Keratinocyte (primary cell): ENCODE data around the gene MTHFR. TPM values are rescaled to one million over a fixed set of nuclear protein-coding genes. Genes with fewer than 3 reads are reported as not detected.

Experiments
- DNase-seq: peaks from one replicate; pipeline ENCODE4 v3.0.0-alpha.2; 2011; ENCODE audit warnings: low read depth, missing footprints, low spot score
- FAIRE-seq: peaks from 2 replicates; lab custom pipeline; 2011; peaks lifted over from hg19 to GRCh38; lab: Jason Lieb, UNC
- H2AFZ ChIP-seq: 2 replicates; pipeline ENCODE4 v1.6.0; 2012; ENCODE audit warnings: low read length, control low read depth, inconsistent platforms; ENCODE audit not compliant: control insufficient read depth
- H3K27ac ChIP-seq: 2 replicates; pipeline ENCODE4 v1.5.1; 2011; ENCODE audit warnings: low read length; ENCODE audit not compliant: control insufficient read depth, insufficient read depth
- H3K27me3 ChIP-seq: 3 replicates; pipeline ENCODE4 v1.6.0; 2011; ENCODE audit warnings: low read length; ENCODE audit not compliant: control insufficient read depth, insufficient read depth; ENCODE audit errors: extremely low read depth
- H3K36me3 ChIP-seq, 2 experiments: 2 replicates in 1 of 2; 3 replicates in 1 of 2; pipeline ENCODE4 v1.5.1; 2011; ENCODE audit warnings: low read length in 2 of 2, mild to moderate bottlenecking in 1 of 2; ENCODE audit not compliant: control insufficient read depth in 2 of 2, insufficient read depth in 2 of 2; ENCODE audit errors: extremely low read depth in 1 of 2
- H3K4me1 ChIP-seq: 3 replicates; pipeline ENCODE4 v1.5.1; 2011; ENCODE audit warnings: low read length; ENCODE audit not compliant: control insufficient read depth, insufficient read depth; ENCODE audit errors: extremely low read depth
- H3K4me2 ChIP-seq: 3 replicates; pipeline ENCODE4 v1.6.0; 2011; ENCODE audit warnings: low read depth, low read length; ENCODE audit not compliant: control insufficient read depth, insufficient read depth; ENCODE audit errors: extremely low read depth
- H3K4me3 ChIP-seq, 3 experiments: fragments of 200-600 bp in 1 of 3; sonication (generic) in 1 of 3; 2 replicates in 2 of 3; 3 replicates in 1 of 3; pipeline ENCODE4 v1.5.1; 2011 to 2016; ENCODE audit warnings: low read length in 3 of 3, mild to moderate bottlenecking in 3 of 3, control low read depth in 2 of 3, inconsistent platforms in 1 of 3, low read depth in 1 of 3, mixed read lengths in 1 of 3, mixed run types in 1 of 3, moderate library complexity in 1 of 3; ENCODE audit not compliant: control insufficient read depth in 2 of 3, insufficient read depth in 2 of 3; ENCODE audit errors: extremely low read depth in 1 of 3
- H3K79me2 ChIP-seq: 2 replicates; pipeline ENCODE4 v1.6.0; 2012; ENCODE audit warnings: low read length; ENCODE audit not compliant: control insufficient read depth, insufficient read depth
- H3K9ac ChIP-seq: 3 replicates; pipeline ENCODE4 v1.6.0; 2011; ENCODE audit warnings: low read length; ENCODE audit not compliant: control insufficient read depth, insufficient read depth; ENCODE audit errors: extremely low read depth
- H3K9me1 ChIP-seq: 3 replicates; pipeline ENCODE4 v1.6.0; 2011; ENCODE audit warnings: low read length; ENCODE audit not compliant: control insufficient read depth, insufficient read depth; ENCODE audit errors: extremely low read depth
- H3K9me3 ChIP-seq: 2 replicates; pipeline ENCODE4 v1.5.1; 2012; ENCODE audit warnings: low read depth, low read length; ENCODE audit not compliant: control insufficient read depth
- H4K20me1 ChIP-seq: 3 replicates; pipeline ENCODE4 v1.6.0; 2011; ENCODE audit warnings: low read length; ENCODE audit not compliant: control insufficient read depth, insufficient read depth; ENCODE audit errors: extremely low read depth
- CTCF ChIP-seq, 3 experiments: IDR thresholded peaks in 1 of 3; conservative IDR thresholded peaks in 1 of 3; optimal IDR thresholded peaks in 1 of 3; 2 replicates in 2 of 3; 3 replicates in 1 of 3; pipeline versions ENCODE3 to v1.5.1; 2011; ENCODE audit warnings: low read length in 3 of 3, mild to moderate bottlenecking in 3 of 3, moderate library complexity in 2 of 3, control low read depth in 1 of 3, inconsistent platforms in 1 of 3; ENCODE audit not compliant: insufficient read depth in 2 of 3; ENCODE audit errors: extremely low read depth in 1 of 3
- EZH2 ChIP-seq: IDR thresholded peaks from one replicate; pipeline ENCODE4 v1.6.1; 2012; ENCODE audit warnings: inconsistent platforms, mild to moderate bottlenecking, low read length, moderate library complexity
- dilution Hi-C: fragments of 300-500 bp; cut with MboI; formaldehyde crosslinking; loops from one replicate; pipeline ENCODE4 v1.7.0; 2020; ENCODE audit warnings: low sequenced_read_pairs; ENCODE audit not compliant: extremely low pct_ligation_motif_present
- polyA plus RNA-seq, 5 experiments: library from polyadenylated mRNA; depleted of rRNA in 3 of 5; stranded (reverse) in 3 of 5; stranded (forward) in 1 of 5; unstranded in 1 of 5; fragments of >200 nt; gene quantifications; 1 replicate in 1 of 5; 2 replicates in 3 of 5; 3 replicates in 1 of 5; pipeline versions ENCODE4 v1.2.1 to v1.2.3, GENCODE V29; 2011 to 2012; ENCODE audit warnings: missing spikeins in 2 of 5, low read depth in 1 of 5, low replicate concordance in 1 of 5

Gene MTHFR
- polyA plus RNA-seq, 1 donor (not counting 4 experiments of a cell fraction or from before 2014, with no cell fraction given) = 5.2 TPM

DNA sequence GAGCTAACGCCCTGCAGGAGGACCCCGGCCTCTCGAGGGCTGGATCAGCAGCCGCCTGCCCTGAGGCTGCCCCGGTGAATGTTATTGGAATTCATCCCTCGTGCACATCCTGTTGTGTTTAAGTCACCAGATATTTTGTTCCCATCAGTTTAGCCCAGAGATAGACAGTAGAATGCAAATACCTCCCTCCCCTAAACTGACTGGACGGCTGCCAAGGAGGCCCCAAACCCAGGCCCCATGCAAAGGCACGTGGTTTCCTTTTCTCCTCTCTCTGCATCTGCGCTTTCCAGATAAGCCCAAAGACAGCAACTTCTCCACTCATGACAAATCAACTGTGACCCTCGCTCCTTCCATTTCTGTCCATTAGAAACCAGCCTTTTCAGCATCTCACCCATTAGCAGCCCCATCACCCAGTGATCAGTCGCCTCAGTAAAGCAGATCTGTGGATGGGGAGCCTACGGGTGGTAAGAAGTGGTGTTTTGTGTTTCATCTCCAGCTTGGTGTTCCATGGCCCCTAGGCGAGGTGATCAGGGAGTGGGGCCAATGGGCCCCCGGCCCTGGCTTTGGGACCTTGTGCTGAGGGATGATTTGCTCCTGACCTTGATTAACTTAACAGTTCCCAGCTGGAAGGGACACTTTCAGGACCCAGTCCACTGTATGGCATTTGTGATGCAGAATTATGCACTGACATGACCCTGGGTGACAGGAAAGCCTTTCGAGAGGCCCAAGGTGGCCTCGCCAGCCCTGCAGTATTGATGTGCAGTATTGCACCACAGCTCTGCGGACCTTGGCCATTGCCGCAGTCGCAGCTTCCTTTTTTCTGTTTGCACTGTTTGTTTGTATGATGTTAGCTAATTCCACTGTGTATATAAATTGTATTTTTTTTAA, 36.6 kb upstream of the MTHFR start:
- Histone ChIP-seq H3K27me3 (no peaks in the 10 kb centered on the region), H2AFZ (no peak overlapping the region), H3K4me3 (no peak overlapping the region), H3K79me2 (no peaks in the 10 kb centered on the region), H3K36me3 (peaks cover 44 to 60% of the 10 kb centered on the region in 2 experiments), H3K4me2 (no peak overlapping the region), H3K9ac (no peak overlapping the region), H3K9me1 (no peaks in the 10 kb centered on the region), H3K4me1 (no peaks in the 10 kb centered on the region), H3K9me3 (no peaks in the 10 kb centered on the region), H3K27ac (no peak overlapping the region), H4K20me1 (no peaks in the 10 kb centered on the region)
- TF ChIP-seq EZH2 (no peak), CTCF (optimal IDR thresholded peaks at IDR 0.05 in 1 of 3, IDR thresholded peaks at IDR 0.05 in 1 of 3, conservative IDR thresholded peaks at IDR 0.05 in 1 of 3; ENCODE audit: extremely low read depth in 1 of 3, insufficient read depth in 2 of 3, low read length in 3 of 3) (no peak)
- dilution Hi-C loops = no loop called here
- FAIRE-seq = no peak
- no peak for DNase-seq

DNA sequence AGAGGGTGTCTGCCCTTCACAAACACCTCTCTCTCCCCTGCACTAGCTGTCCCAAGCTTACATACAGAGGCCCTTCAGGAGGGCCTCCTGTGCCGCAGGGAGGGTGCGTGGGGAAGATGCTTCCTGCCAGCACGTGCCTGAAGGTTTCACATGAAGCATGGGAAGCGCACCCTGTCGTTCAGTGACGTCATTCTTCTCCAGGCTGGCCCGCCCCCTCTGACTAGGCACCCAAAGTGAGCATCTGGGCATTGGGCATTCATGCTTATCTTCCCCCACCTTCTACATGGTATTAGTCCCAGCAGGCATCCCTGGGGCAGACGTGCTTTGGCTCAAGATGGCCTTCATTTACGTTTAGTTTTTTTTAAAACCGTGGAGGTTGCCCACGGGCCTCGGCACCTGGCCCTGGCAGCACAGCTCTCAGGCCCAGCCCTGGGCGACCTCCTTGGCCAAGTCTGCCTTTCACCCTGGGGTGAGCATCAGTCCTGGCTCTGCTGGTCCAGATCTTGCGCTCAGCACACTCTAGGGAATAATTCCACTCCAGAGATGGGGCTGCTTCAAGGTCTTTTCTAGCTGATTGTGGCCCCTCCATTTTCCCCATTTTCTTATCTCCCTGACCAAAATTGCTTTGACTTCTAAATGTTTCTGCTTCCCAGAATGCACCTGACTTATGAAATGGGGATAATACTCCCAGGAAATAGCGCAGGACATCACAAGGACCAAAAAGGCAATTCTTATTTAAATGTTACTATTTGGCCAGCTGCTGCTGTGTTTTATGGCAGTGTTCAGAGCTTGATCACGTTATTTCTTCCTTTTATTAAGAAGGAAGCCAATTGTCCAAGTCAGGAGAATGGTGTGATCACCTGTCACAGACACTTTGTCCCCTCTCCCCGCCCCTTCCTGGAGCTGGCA, 35.7 kb upstream of the MTHFR start:
- no peaks in the 10 kb centered on the region for H3K79me2 ChIP-seq
- no peak overlapping the region for H3K4me3 ChIP-seq
- TF ChIP-seq EZH2 (no peak), CTCF (optimal IDR thresholded peaks at IDR 0.05 in 1 of 3, IDR thresholded peaks at IDR 0.05 in 1 of 3, conservative IDR thresholded peaks at IDR 0.05 in 1 of 3; ENCODE audit: extremely low read depth in 1 of 3, insufficient read depth in 2 of 3, low read length in 3 of 3) (no peak)
- no peak for DNase-seq
- FAIRE-seq = no peak
- no peak overlapping the region for H3K27ac ChIP-seq
- H3K9me3 ChIP-seq = no peaks in the 10 kb centered on the region
- H3K27me3 ChIP-seq = no peaks in the 10 kb centered on the region
- no peak overlapping the region for H3K4me2 ChIP-seq
- H3K36me3 ChIP-seq = peaks cover 47 to 63% of the 10 kb centered on the region in 2 experiments
- no peak overlapping the region for H3K9ac ChIP-seq
- no peak overlapping the region for H2AFZ ChIP-seq
- H4K20me1 ChIP-seq = no peaks in the 10 kb centered on the region
- dilution Hi-C loops = no loop called here
- H3K4me1 ChIP-seq = no peaks in the 10 kb centered on the region
- no peaks in the 10 kb centered on the region for H3K9me1 ChIP-seq
